ENCODE data around the gene RAB3GAP2.
"Not testable (repeated sequence)": the region's sequence is repeated elsewhere in the genome, so short reads cannot be mapped to it uniquely, and the experiment has no call there.

Gene RAB3GAP2

DNA sequence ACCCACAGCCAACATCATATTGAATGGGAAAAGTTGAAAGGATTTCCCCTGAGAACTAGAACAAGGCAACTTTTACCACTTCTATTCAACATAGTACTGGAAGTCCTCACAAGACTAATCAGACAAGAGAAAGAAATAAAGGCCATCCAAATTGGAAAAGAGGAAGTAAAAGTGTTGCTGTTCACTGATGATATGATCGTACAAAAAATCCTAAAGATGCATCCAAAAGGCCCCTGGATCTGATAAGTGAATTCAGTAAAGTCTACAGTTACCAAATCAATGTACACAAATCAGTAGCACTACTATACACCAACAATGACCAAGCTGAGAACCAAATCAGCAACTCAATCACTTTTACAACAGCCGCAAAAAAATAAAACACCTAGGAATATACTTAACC lies 28.3 kb downstream of the RAB3GAP2 start:
- DNase-seq (ENCODE audit: extremely low read depth, low read depth): no peak
- TF ChIP-seq CTCF (IDR thresholded peaks at IDR 0.05; ENCODE audit: low read depth, low read length): no peak

- no peak for DNase-seq (ENCODE audit: extremely low read depth, low read depth)
- TF ChIP-seq CTCF (IDR thresholded peaks at IDR 0.05; ENCODE audit: low read depth, low read length): no peak
Measured at GRCh38 chr1:220241072-220241663, 31.1 kb downstream of the RAB3GAP2 start.

DNA sequence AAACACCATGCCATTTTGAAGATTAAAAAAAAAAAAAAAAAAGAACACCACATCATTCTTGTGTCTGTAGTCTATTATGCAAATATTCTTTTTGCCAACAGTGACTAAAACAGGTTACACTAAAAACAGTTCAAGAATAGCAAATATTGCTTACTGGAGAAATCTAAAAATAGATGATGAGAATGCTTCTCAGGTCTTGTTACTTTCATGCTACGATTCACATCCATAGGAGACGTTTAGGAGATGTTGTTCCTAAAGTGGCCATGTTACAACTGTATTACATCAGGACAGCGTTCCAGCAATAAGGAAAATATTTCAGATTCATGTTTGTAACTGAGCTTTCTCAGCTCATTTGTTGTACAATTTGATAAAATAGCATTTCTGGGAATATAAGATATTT lies 32.3 kb downstream of the RAB3GAP2 start:
- no peak for DNase-seq (ENCODE audit: extremely low read depth, low read depth)
- TF ChIP-seq CTCF (IDR thresholded peaks at IDR 0.05; ENCODE audit: low read depth, low read length): no peak

GRCh38 chr1:220239213-220239612 lies 33.0 kb downstream of the RAB3GAP2 start:
- no peak for TF ChIP-seq CTCF (IDR thresholded peaks at IDR 0.05; ENCODE audit: low read depth, low read length)
- no peak for DNase-seq (ENCODE audit: extremely low read depth, low read depth)

DNA sequence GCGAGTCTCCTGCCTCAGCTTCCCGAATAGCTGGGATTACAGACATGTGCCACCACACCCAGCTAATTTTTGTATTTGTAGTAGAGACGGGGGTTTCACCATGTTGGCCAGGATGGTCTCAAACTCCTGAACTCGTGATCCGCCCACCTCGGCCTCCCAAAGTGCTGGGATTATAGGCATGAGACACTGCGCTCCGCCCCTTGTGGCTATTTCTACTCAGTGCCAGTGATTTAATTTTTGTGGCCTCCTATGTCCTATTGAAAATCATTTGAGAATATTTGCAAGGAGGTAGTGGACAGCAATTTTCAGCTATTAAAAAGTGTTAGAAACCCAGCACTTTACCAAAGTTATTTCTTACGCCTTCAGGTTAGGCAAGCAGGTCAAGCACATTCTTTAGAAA lies 36.0 kb downstream of the RAB3GAP2 start:
- DNase-seq (ENCODE audit: extremely low read depth, low read depth): not testable (repeated sequence)

GRCh38 chr1:220235462-220235861 lies 36.8 kb downstream of the RAB3GAP2 start:
- no peak for TF ChIP-seq CTCF (IDR thresholded peaks at IDR 0.05; ENCODE audit: low read depth, low read length)

GRCh38 chr1:220233927-220234326 lies 38.3 kb downstream of the RAB3GAP2 start:
- TF ChIP-seq CTCF (IDR thresholded peaks at IDR 0.05; ENCODE audit: low read depth, low read length): no peak
- no peak for DNase-seq (ENCODE audit: extremely low read depth, low read depth)

More at GRCh38 chr1:220235462-220235861, 36.8 kb downstream of the RAB3GAP2 start:
- DNase-seq (ENCODE audit: extremely low read depth, low read depth): no peak

DNA sequence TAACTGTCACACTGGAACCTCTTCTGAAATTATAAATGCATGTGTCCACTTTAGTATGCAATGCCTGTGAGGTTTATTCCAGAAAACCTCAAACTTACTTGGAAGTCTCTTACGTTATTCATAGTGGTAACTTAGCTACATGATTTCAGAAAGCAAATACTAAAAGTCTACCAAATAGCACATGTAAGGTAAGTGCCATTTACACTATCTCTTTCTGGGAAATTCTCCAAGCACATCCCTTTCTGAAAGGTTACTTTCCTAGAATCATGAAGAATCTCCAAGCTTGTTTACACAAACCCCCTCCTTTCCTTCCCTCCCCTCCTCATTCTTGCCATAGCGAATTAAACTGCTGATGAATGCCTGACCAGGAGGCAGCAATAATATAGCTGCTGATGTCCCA lies 42.5 kb downstream of the RAB3GAP2 start:
- no peak for DNase-seq (ENCODE audit: extremely low read depth, low read depth)
- TF ChIP-seq CTCF (IDR thresholded peaks at IDR 0.05; ENCODE audit: low read depth, low read length): no peak
